GM21786 (cell line): Measurements from ENCODE around the gene SPDYE18.
"Not testable (repeated sequence)": the region's sequence is repeated elsewhere in the genome, so short reads cannot be mapped to it uniquely, and the experiment has no call there.

Experiments
- ATAC-seq: cut with Tn5 transposase; IDR thresholded peaks from one replicate; pipeline ENCODE4 v1.9.1; 2021; ENCODE audit not compliant: unreplicated experiment

Gene SPDYE18

GRCh38 chr7:77006127-77007110 lies 55.9 kb downstream of the SPDYE18 start:
- not testable (repeated sequence) for ATAC-seq

GRCh38 chr7:77005461-77006057 lies 56.8 kb downstream of the SPDYE18 start:
- not testable (repeated sequence) for ATAC-seq

- ATAC-seq: not testable (repeated sequence)
Measured at GRCh38 chr7:77004151-77004550, 58.2 kb downstream of the SPDYE18 start.

GRCh38 chr7:77003241-77003640 lies 59.1 kb downstream of the SPDYE18 start:
- ATAC-seq: not testable (repeated sequence)

GRCh38 chr7:77002678-77003233 lies 59.6 kb downstream of the SPDYE18 start:
- not testable (repeated sequence) for ATAC-seq

GRCh38 chr7:77002104-77002503 lies 60.3 kb downstream of the SPDYE18 start:
- ATAC-seq: not testable (repeated sequence)
